MV-4-11 (cell line): Measurements from ENCODE around the gene LHFPL3.

Experiments used
- DNase-seq: peaks from one replicate; lab custom pipeline; 2025; lab: John Stamatoyannopoulos, UW

LHFPL3 gene

DNA sequence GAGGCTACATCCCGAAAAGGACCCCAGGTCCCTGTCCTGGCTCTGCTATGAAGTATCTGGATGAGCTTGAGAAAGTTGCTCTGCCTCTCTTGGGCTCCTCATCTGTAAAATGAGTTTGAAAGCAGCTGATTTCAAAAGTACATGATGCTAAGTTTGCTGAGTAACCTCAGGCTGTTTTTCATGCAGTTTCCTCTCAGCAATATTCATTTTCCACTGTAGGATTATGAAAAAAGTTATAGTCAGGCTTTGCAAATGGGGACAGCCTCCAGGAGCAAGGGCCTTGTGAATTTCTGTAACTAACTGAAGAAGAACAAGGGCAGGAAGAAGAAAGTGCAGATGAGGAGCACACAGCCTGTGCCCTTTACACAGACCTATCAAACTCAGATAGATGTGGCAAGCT, 518.3 kb downstream of the LHFPL3 start:
- DNase-seq = no peak

DNA sequence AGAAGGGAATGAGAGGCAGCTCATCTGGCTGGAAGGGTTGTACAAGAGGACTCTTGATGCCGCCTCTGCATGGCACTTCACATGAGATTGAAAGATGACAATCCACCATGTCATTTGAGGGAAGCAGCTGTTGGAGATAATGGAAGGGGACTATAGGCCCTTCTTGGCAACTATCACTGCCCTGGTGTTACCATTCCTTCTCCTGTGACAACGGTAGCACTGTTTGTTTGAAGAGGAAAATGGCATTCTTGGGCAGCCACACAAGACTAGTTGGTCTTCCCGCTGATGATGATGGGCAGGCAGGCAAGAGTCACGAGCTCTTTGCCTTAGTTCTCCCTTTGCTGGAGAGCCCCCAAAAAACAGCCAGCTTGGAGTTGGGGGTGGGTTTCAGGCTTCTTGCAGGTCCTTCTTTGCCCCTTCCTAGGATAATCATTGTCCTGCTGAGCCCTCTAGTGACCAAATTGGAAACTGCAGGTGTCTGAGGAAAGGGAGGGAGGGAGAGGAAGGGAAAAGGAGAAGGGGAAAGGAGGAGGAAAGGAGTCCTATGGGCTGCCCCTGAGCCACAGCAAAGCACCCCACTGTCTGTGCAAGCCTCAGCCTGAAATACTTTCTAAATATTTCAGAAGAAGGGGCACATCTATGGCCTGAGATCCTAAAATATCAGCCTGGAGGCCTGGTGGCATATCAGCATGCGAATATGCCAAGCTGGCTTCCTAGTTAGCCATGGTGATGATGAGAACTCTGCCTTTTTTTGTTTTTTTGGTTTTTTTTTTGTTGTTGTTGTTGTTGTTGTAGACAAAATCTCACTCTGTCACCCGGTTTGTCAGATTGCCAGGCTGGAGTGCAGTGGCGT, 520.0 kb downstream of the LHFPL3 start:
- peak; percentile 38 for DNase-seq

GRCh38 chr7:104850374-104850773, 522.0 kb downstream of the LHFPL3 start:
- DNase-seq = no peak

GRCh38 chr7:104851268-104851667, 522.9 kb downstream of the LHFPL3 start:
- no peak for DNase-seq

- DNase-seq = no peak
These were observed 524.0 kb downstream of the LHFPL3 start for GRCh38 chr7:104852386-104852785.

- DNase-seq = no peak
These were observed 527.5 kb downstream of the LHFPL3 start for GRCh38 chr7:104855861-104856260.

DNA sequence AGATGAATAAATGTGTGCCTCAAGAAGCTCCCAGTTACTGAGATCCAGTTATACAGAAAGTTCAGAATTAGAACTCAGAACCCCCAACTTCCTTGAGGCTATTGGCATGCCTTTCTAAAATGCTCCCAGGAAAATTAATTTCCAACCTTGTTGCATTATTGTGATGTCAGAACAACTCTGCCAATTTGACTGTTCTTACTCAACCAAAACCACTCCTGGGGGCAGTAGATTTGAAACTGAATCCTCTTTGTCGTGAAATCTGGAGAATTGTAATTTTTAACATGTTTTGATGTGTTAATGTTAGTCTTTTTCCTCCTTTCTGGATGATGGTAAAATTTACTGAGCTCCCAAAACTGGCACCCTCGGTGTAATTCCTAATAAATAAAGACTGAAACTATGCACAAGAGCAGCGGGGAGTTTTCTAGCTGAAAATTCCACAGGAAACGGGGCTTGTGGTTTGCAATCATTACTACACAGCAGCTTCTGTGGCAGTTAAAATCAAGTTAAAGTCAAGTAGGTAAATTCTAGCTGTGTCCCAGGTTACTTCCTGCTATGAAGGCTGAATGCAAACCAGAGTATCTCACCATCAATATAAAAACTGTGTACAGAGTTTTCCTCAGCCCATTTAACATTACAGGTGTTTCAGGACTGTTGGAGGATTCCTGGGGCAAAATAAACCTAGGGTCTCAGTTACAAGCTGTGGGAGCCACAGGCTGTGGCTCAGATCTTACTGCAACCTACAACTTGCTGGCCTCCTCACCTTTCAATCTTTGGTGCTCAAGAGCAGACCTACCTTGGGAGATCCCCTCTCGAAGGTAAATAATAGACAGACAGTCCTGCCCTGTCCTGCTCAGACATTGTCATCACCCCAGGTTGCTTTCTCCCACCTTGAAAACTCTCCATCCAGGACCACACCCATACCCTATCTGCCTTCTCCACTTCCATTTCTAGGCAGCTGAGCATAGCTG, 529.3 kb downstream of the LHFPL3 start:
- DNase-seq = no peak

DNA sequence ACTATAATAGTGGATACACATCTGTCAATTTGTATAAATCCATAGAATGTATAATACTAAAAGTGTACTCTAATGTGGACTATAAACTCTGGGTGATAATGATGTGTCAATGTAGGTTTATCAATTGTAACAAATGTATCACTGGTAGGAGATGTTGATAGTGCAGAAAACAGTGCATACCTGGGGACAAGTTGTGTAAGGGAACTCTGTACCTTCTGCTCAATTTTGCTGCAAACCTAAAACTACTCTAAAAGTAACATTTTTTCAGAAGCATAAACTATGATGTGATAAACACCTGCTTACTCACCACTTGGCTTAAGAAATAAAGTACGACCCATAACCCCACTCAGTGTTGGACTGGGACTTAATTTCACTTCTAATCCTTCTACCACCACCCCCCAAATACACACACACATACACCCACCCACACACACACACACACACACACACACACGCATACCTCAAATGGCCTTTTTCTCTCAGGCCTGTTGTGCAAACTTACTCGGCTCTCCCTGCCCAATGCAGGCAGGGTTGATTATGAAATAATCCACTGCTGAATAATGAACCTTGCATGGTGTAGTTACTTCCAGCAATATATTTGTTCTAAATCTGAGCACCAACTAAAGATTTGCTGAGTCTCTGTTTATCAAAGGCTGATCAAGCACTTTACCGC, 531.5 kb downstream of the LHFPL3 start:
- DNase-seq = peak; percentile 14

DNA sequence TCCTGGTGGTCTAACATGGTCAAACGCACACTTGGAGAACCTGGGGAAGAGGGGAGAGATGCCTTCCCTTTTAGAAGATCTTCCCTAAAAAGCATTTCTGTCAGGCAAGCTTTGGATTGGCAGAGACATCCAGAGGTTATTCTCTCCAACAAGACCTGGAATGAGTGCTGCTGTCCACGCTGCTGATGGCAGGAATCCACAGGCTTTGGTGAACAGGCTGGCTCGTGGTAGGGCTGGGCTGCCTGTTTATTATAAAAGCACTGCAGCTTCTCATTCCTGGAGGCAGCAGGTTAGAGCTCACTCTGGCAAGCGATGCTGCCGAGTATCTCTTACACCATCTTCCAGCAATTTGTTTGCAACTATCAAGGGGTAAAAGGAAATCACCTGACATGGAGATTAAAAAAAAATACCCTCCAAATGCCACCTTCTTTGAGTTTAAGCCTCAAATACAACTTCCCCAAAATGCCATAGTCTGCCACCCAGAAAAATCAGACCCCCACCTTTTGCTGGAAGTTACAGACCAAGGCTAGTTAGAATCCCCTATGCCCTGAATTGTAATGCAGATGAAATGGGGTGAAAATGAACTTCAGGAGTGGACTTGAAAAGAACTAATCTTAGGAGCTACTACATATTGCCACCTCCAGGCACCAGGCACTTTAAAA, 533.5 kb downstream of the LHFPL3 start:
- DNase-seq = no peak

- no peak for DNase-seq
These were observed 534.3 kb downstream of the LHFPL3 start for GRCh38 chr7:104862719-104863118.

GRCh38 chr7:104873401-104873800, 545.0 kb downstream of the LHFPL3 start:
- no peak for DNase-seq

DNA sequence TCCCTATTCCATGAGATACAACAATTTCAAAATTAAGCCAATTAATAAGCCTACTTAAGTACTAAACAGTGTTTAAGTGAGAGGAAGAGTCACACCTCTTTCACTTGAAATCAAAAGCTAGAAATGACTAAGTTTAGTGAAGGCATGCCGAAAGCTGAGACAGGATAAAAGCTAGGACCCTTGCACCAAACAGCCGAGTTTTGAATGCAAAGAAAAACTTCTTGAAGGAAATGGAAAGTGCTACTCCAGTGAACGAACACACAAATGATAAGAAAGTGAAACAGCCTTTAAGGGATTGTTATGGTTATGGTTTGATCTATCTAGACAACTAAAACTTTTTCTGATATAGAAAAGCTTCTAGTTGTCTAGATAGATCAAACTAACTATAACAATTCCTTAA, 550.2 kb downstream of the LHFPL3 start:
- no peak for DNase-seq

DNA sequence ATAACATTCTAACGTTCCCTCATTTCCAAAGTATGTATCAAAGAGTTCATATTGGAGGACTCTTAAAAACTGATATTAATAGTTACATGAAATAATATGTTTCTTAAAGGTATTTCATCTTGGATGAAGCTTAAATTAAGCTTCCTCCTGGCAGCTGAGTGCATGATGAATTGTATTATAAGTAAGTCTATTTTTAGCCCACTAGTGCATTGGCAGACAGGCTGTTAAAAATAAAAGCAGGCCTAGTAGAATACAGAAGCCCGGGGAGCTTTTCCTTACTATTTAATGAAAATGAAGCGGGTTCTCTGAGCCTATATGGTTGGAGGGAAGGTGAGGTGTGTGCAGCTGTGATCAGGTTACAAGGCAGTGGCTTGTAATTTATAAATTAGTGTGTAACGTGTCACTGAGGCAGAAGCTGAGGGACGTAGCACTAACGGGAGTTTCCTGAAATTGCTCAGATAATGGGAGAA, 554.9 kb downstream of the LHFPL3 start:
- no peak for DNase-seq

DNA sequence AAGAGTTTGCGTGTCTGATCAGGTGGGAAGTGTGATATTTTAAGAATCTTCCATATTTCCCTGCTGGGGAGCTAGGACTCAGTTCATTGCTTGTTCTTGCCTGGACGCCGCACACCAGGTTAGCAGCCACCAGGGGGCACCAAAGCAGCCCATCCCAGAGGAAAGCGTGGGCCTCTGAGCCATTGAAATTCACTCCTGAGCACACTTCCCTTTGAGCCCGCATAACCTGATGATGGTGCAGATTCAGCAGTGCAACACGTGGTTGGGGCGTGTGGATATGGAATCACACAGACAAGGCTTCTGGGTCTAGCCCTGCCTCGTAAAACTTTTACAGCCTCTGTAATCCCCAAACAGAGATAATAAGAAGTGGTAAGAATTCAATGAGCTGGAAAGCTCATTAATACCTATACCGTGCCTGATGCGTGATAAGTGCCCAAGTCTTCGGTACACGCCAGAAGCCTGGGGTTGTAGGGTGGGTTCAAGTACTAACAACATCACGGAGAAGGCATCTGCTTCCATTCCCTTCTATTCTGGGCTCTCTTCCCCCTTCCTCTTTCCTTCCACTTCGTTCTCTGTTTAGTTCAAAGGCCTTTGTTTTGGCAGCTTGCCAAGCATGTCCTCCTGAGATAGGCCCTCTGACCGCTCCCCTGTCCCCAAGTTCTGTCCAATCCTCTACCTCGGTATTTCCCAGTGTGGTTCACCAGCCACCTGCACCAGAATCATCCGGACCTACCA, 555.5 kb downstream of the LHFPL3 start:
- peak; percentile 84 for DNase-seq

DNA sequence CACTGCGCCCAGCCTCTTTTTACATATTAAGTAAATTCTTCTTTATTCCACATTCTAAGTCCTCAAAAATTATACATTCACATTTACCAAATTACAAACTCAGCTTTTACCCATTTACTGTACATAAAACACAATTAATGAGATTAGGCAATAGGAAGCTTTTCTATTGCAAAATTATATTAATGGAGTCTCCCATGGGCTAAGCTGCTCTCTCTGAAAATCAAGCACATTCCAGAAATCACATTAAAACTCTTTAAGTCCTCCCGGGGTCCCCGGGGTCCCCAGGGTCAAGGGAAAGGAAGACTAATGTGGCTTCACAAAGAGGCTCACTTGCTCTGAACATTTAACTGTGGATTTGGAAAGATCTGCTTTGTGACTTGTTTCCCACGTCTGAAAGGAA, 558.2 kb downstream of the LHFPL3 start:
- no peak for DNase-seq

DNA sequence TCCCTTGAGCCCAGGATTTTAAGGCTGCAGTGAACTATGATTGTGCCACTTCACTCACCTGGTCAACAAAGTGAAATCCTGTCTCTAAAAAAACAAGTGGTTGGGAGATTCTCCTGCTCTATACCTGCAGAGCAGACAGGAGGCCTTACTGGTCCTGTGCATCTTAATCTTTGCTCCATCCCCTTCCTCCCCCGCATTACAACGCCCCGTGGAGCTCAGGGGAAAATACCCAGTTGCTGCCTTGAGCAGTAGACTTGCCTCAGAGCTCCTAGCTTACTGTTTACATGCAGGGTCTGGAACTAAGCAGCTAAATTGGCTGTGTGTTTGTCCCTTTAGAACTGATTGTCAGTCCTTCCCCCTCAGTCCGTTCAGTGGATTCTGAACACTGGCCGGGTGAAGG, 561.8 kb downstream of the LHFPL3 start:
- no peak for DNase-seq

GRCh38 chr7:104891949-104892348, 563.5 kb downstream of the LHFPL3 start:
- no peak for DNase-seq

GRCh38 chr7:104894314-104894713, 565.9 kb downstream of the LHFPL3 start:
- DNase-seq = no peak

- no peak for DNase-seq
These were observed 566.5 kb downstream of the LHFPL3 start for GRCh38 chr7:104894726-104895521.
